Right forelimb (tissue), 1 donor: ENCODE measurements around the gene MAP4K1.

ENCODE experiments used
- DNase-seq: peaks from one replicate; pipeline ENCODE4 v3.0.0-alpha.2; 2018

Gene MAP4K1

DNA sequence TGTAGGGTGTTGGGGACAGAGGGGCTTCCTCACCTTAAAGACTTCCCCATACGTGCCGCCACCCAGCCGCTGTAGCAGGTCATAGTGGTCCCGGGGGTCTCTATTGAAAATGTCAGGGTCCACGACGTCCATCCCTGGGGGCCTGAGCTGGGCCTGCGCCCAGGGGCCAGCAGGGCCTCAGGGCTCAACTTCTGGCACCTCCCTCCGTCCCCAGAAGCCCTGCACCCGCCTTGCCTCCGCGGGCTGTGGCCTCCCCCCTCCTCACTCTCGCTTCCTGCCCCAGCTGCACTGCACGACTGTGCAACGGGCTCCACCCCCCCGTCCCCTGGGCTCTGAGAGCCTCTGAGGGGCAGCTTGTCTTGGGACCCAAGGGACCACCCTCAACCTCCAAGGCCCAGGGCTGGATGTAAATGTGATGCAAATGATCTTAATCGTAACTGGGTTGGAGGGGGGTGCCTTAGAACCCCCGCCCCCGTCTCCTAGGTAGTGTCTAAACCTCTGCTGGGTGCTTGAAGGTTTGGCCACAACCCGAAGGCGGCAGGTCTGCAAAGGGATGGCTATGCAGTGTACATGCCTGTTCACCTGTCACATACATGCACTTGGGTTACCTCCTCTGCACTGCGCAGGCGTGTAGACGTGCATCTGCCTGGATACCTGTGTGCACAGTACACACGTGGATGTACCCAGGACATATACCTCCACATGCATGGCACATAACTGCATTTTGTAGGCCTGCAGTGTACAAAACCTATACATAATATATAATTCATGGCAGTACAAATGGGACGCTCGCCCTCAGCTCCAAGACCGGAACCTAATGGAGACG lies at the start of gene MAP4K1:
TSS of gene MAP4K1 (minus strand) at position 190 of the 826 bp plus-strand sequence. CDS start at position 132, 58 bp downstream.
- no peak for DNase-seq

DNA sequence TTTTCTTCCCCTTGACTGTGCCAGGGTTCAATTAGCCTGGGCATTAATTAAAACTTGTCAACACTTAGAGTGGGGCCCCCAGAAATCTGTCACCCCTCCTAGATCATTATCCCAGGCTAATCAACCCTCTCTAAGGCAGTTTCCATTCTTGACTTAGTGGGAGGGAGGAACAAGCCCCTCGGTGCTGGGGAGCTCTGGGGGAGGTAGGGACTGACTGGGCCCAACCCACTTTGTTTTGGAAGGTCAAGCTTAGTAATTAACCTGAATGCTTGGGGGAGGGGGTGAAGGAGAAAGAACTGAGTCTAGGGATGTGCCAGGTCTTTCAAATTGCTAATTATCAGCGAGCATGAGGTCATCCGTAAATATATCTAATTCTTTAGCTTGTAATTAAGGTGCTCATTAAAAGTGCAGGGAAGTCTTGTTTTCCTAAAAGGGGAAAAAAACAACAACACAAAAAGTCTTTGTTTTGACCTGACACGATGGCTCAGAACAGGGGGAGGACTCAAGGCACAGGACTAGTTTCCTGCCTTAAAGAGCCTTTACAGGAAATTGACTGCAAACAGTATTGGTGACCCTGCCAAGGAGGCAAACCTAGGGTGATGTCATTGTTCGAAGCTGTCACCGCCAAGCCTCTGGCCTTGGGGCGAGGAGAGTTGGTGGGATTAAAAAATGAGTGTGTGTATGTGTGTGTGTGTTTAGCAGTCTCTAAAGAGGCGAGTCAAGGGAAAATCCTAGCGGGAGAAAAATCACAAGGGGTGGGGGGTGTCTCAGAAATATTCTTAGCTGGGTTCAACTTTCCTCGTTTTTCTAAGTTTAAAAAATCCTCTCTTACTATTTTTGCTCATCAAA lies 49.1 kb upstream of the MAP4K1 start:
- no peak for DNase-seq

DNA sequence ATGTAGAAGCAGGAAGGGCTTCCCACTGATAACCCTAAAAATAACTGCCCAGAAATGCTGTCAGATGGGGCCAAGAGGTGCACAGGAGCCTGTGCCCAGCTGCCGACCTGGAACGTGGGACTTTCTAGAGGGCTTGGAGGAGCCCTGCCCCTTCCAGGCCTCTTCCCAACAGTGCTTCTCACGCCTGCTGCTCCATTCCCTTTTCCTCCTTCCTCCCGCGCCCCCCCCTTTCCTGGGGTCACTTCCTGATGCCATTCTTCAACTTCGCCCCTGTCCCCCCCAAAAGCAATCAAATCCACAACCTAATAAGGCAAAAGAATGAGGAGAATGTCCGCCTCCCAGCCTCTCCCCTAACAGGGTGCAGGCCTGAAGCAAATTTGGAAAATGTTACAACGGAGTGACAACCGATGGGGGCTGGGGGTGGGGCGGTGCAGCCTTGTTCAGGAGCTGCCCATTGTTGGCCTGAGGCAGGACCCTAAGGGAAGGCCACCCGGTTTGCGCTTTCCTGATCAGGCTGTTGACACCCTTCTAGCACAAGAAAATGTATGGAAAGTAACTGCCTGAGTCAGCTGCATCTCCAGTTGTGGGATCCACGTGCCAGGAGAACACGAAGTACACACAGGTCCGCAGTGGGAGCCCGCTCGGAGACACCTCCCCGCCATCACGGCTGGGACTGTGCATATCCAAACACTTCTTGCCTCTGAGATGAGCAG lies 48.4 kb upstream of the MAP4K1 start:
- no peak for DNase-seq

DNA sequence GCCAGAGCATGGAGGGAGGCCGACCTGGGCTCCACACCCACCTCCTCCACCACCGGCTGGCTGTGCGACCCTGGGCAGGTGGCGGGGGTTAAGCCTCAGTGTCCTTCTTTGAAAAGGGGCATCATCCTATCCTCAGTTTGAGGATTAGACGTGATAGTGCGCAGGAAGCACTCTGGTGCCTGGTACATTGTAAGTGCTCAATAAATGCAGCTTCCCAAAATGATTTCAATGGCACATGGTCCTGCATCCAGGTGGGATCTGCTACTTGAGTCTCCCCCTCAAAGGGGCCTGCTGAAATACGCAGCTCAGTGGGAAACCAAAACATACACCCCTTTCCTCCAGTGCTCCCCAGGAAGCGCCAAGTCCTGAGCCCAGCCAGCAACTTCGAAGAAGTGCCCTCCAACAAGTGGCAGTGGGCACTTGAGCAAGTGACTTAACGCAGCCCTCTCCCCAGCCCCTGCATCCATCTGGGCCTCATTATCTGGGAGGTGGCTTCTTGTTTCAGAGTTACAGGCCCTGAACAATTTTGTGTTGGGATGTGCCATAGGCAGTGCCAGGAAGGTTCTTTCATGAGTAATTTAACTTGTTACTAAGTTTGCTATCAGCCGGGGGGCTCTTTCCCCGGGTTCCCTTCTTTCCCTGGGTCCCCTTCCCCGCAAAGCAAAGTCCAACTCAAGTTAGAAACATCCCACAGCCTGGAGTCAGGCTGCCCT lies 47.6 kb upstream of the MAP4K1 start:
- DNase-seq: no peak

DNA sequence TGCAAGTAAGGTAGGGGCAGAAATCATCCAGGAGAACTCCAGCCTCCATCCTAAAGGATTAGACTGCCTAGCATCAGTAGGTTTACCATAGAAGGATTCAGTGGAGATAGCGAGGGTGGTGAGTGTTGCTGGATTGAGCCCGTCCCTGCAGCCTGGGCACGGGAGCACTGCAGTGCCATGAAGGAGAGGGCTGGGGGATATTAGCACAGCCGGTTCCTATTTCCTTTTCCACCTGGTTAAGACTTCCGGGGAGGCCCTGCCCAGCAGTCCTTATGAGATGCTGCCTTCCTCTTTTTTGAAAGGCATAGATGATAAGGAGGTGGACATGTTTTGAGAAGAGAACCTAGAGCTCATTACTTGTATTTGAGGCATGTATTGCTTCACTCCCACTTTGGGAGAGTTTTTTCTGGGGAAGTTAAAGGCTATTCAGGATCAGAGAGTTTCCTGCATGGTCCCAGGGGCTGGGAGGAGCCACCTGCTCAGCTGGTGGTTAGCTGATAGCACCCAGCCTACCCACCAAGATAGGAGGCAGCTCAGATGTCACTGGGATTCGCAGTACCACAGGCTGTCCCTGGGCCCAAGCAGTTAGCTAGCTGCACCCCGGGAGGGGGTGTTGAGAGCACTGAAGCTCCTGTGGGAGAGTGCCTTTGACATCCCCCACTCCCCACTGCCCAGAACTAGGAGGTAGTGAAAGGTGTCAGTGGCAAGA lies 46.9 kb upstream of the MAP4K1 start:
- DNase-seq: no peak

DNA sequence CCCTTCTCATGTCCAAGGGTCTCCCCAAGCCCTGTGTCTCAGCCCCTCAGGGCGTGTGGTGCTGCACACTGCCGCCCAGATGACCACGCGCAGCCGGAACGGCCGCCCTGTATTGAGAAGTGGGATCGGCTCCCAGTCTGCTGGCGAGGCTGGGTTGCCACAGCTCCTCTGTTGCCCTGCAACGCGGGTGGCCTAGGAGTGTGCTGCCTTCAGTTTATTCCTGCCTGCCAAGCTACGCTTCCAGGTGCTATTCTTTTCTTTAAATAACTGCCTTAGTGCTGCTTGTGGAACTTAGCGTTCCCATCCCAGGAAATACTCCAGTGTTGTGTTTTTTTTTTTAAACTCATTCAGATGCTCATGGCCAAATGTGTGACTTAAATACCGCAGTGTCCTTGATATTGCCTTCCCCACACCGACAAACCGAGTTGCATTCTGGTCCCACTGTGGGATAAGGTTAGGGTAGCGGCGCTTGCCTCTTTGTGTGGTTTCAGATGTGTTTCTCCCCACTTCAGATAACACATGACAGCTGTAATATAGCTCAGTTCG lies 46.3 kb upstream of the MAP4K1 start:
- no peak for DNase-seq

DNA sequence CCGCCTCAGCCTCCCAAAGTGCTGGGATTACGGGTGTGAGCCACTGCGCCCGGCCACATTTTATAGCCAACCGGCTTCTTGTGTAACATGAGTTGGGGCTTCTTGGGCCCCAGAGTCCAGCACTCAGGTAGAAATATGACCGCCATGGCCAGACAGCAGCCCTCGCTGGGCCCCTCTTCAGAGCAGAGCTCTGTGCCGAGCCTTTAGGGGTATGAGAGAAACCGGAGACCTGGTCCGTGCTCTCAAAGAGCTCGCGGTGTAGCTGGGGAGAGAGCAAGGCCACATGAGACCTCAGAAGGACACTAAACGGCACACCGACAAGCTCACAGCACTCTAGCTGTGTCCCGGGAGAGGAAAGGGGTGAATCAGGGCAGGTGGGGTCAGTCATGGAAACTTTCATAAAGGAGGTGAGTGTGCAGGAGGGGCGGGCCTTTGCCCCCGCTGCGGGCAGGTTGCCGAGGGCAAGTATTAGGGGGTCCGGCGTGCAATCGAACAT lies 45.5 kb upstream of the MAP4K1 start:
- DNase-seq: no peak

DNA sequence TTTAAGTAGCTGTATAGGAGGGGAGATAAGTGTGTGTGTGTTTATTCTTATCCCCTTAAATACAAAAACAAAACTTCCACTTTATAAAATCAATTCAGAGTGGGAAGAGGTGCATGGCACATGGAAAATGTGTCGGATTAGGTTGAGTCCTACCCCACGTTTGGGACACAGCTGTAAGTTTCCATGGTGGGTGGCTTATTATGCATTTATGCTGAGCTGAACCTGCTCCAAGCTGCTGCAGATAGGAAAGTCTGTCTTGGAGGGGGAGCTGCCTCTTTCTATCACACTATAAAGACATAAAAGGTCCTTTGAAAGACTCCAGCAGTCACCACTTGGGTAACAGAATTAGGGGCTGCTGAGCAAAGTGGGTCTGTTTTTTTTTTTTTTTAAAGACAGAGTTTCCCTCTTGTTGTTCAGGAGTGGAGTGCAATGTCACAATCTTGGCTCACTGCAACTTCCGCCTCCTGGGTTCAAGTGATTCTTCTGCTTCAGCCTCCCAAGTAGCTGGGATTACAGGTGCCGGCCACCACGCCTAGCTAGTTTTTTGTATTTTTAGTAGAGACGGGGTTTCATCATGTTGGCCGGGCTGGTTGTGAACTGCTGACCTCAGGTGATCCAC lies 44.9 kb upstream of the MAP4K1 start:
- no peak for DNase-seq

DNA sequence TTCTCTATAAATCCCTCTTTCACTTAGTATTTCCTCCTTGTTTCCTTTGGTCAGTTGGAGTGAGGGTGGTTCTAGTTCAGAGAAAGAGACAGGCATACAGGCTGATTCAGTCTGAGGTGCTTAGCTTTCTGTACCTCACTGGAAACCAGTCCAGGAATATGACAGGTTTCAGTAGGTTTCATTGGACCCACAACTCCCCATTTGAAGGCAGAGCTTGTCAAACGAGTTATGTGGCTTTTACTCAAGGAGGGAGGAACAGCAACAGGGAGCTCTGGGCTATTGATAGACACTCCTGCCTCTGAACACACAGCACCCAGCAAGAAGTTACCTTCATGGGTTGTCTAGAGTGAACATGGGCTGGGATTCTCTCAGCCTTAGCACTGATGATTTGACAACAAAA lies 44.2 kb upstream of the MAP4K1 start:
- no peak for DNase-seq

DNA sequence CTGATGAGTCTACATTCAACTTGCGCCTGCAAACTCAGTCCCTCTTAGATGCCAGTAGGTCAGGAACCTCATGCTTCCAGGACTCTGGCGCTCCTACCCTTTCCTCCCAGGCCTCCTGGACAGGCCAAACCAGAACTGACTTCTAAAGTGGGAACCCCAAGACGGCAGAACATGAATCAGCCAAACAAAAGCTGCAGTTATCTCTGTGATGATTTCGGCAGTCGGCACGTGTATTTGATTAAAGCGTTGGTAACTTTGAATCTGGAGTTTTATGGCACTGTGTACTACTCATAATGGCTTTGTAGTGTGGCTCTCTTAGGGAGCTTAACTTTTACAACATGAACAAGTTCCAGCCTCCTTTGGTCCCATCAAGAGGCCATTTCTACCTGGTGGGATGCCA lies 43.4 kb upstream of the MAP4K1 start:
- DNase-seq: no peak

DNA sequence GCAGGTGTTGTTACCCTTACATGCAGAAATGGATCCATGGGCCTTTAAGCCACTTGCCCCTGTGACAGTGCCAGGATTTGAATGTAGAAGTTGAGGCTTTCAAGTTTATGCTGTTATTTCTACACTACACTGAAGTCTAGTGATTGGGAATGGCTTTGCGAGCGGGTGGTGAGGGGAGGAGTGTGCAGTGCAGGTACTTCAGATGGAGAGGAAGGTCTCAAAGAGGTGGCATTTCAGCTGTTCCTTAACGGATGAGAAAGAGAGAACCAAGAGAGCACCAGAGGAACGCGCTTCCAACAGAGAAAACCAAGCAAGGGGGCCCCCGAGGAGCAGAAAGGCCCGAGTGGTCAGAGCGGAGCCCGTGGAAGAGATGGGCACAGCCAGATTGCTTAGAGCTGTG lies 43.0 kb upstream of the MAP4K1 start:
- no peak for DNase-seq

DNA sequence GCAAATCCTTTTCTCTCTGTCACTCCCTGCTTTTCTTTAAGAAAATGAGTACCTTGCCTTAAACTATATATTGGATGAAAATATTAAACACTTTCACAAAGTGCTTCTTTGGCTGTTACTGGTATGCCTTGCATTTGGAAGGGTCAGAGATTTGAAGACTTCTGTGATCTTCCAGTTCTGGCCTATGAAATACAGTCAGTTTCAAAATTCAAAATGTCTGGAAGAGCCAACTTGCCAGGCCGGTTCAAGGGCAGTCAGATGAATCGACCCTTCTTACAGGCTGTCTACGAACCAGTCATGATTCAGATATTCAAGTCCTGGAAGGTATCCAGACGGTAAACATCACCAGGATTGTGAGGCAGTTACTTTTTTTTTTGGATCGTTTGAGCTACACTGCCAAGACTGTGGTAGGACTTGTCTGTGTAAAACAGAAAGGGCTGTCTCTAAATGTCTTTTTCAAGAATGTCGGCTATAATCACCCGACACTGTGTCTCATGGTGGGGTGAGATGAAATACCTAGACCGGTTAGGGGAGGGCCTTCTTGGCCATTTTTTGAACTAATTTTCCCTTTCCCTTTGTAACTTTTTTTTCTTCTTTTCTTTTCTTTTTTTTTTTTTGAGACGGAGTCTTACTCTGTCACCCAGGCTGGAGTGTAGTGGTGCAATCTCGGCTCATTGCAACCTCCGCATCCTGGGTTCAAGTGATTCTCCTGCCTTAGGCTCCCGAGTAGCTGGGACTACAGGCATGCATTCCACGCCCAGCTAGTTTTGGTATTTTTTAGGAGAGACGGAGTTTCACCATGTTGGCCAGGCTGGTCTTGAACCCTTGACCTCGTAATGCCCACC lies 40.9 kb upstream of the MAP4K1 start:
- no peak for DNase-seq

DNA sequence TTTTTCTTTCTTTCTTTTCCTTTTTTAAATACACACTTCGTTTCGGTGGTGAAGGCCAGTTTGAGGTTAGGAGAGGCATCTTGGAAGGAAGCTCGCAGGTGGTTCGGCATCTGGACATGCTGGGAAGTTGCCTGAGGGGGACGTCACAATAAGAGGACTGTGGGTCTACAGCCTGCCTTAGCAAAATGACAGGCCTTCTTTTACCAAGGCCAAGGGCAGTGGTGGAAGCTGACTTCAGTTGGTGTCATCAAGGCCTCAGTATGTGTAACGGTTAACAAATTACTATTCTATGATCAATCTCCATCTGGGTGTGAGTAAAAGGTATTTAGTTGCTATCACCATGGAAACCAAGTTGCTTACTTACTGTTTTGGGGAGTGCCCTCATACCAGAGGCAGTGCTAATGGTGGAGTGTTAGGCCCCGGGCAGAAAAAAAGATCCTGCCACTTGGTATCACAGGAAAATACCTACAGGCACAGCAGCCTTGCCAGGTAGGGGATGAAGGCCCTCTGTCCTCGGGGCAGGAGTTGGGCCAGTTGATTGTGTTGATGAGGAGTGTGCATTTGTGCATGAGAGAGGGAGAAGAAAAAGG lies 40.0 kb upstream of the MAP4K1 start:
- no peak for DNase-seq

DNA sequence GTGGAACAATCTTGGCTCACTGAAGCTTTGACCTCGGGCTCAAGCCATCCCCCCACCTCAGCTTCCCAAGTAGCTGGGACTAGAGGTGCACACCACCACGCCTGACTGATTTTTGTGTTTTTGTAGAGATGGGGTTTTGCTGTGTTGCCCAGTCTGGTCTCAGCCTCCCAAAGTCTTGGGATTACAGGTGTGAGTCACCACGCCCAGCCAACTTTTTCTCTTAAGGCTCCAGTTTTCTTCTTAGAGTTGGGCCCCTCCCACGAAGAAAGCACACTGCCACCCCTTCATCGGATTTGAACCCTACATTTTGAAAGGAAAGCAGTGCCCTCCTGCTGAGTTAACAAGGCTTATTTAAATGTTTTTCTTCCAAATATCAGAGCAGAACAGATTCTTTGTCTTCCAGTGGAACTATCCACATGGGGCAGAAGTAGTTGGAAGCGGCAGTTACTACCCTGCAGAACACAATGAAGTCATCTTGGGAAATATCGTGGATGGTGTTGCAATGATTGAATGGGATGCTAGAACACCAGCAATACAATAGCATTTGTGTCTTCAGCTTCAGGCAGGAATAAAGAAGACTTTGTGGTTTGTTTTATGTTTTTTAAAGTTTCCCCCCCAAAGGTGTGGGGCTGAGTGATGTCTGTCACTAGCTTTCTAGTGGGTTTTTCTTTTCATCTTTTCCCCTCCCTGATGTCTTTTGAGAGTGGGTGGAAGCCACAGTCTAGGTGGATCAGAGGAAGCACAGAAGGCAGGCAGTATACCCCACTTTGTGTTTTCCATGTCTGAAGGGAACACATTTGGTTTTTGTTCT lies 38.6 kb upstream of the MAP4K1 start:
- no peak for DNase-seq

DNA sequence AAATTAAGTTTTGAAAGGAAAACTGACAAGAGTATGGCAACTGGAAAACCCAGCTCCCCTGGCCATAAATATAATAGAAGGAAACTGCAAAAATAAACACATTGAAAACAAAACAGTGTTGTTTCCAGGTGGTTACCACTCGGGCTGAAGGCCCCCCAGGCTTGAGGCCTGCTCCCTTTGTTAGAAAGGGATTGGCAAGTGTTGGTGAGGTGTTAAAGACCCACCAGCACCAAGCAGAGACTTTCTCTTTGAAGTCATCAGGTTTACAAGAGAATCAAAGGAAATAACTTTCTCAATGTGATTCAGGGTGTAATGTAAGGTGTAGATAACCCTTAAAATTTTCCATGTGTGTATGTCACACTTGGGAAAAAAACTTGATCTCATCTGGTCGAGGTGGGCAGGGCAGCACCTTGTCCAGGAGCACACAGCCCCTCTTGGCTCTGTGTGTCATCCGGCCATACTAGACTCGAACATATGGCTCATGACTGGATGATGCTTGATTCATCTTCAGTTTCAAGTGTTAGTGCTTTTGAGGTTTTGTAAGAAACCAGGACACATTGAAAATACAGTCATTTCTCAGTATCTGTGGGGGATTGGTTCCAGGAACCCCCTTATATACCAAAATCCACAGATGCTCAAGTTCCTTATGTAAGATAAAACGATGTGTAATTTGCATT lies 37.5 kb upstream of the MAP4K1 start:
- no peak for DNase-seq

DNA sequence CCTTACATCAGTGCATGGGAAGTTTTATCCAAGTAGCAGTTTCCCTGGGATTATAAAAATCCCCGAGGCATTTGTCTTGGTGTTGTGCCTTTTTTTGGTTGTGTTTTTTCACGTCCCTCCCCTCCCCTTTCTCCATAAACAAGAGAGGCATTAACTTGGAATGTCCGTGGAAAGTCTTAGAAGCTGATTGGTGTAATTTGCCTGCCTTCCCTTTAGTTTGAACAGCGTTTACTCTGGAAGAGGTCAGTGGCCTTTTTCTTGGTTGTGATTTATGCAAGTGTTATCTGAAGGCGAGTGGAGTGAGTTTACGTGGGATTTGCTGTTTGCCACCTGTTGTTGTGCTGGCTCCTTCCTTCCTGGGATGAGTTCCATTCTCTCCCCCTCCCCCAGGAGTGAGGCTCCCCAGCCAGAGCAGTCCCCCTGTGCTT lies 36.9 kb upstream of the MAP4K1 start:
- no peak for DNase-seq

DNA sequence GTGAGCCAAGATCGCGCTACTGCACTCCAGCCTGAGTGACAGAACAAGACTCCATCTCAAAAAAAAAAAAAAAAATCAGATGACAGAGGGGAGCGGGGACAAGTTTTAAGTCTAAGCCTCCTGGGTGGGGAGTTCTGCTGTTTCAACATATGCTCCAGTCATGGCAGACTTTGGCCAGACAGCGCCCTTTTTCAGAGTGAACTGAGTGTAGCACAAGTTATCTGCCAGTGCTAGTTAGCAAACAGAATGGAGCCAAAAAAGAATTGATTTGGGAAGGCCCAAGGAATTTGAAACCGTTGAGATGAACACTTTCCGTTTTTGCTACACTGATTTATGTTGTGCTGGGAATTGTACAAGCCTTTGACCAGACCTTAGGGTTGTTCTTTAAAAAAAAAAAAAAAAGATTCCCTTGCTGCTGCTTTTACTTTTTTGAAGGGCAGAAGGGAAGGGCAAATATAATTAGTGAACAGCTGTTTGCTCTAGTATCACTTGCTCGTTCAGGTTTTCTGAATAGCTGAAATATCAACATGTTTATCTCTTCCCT lies 35.3 kb upstream of the MAP4K1 start:
- DNase-seq: no peak
